GM18526 (cell line): ENCODE results near the gene ADAMTS16.

Experiments used
- POLR2A ChIP-seq: IDR thresholded peaks from 3 replicates; pipeline ENCODE4 v1.6.1; 2011; ENCODE audit not compliant: insufficient read length; ENCODE audit errors: extremely low read depth

ADAMTS16 gene

GRCh38 chr5:5273398-5273797 lies 133.3 kb downstream of the ADAMTS16 start:
- TF ChIP-seq POLR2A: no peak

- no peak for TF ChIP-seq POLR2A
These were observed 133.8 kb downstream of the ADAMTS16 start for GRCh38 chr5:5273976-5274375.

- TF ChIP-seq POLR2A: no peak
These were observed 135.1 kb downstream of the ADAMTS16 start for GRCh38 chr5:5275211-5275610.

- no peak for TF ChIP-seq POLR2A
These were observed 136.3 kb downstream of the ADAMTS16 start for GRCh38 chr5:5276430-5276829.

- no peak for TF ChIP-seq POLR2A
These were observed 136.9 kb downstream of the ADAMTS16 start for GRCh38 chr5:5276951-5277517.

- no peak for TF ChIP-seq POLR2A
These were observed 138.2 kb downstream of the ADAMTS16 start for GRCh38 chr5:5278201-5278814.

- no peak for TF ChIP-seq POLR2A
These were observed 138.8 kb downstream of the ADAMTS16 start for GRCh38 chr5:5278815-5279381.

- no peak for TF ChIP-seq POLR2A
These were observed 145.8 kb downstream of the ADAMTS16 start for GRCh38 chr5:5285906-5286305.

- no peak for TF ChIP-seq POLR2A
These were observed 147.3 kb downstream of the ADAMTS16 start for GRCh38 chr5:5287419-5287818.

- no peak for TF ChIP-seq POLR2A
These were observed 148.1 kb downstream of the ADAMTS16 start for GRCh38 chr5:5288201-5288600.

- no peak for TF ChIP-seq POLR2A
These were observed 149.4 kb downstream of the ADAMTS16 start for GRCh38 chr5:5289537-5289936.

GRCh38 chr5:5290674-5291334 lies 150.7 kb downstream of the ADAMTS16 start:
- TF ChIP-seq POLR2A: no peak

GRCh38 chr5:5291357-5291756 lies 151.2 kb downstream of the ADAMTS16 start:
- no peak for TF ChIP-seq POLR2A

- no peak for TF ChIP-seq POLR2A
These were observed 152.9 kb downstream of the ADAMTS16 start for GRCh38 chr5:5293029-5293428.

GRCh38 chr5:5294429-5294828 lies 154.3 kb downstream of the ADAMTS16 start:
- TF ChIP-seq POLR2A: no peak

GRCh38 chr5:5295351-5295750 lies 155.2 kb downstream of the ADAMTS16 start:
- TF ChIP-seq POLR2A: no peak
